Right atrium auricular region (tissue), 2 donors: ENCODE results near the gene ABL1. TPM values are rescaled to one million over a fixed set of nuclear protein-coding genes. Genes with fewer than 3 reads are reported as not detected.

ENCODE experiments used
- DNase-seq: peaks from one replicate; pipeline ENCODE4 v3.0.0-alpha.2; 2019; ENCODE audit warnings: low spot score
- H3K27ac ChIP-seq, 2 donors: fragments of 200-600 bp; sonication (generic); 1 replicate in 1 of 2; 2 replicates in 1 of 2; pipeline ENCODE4 v1.5.1; 2016 to 2019
- H3K27me3 ChIP-seq, 2 donors: fragments of 200-600 bp; sonication (generic); one replicate each; pipeline versions ENCODE4 v1.5.1 to v1.6.0; 2017 to 2019
- H3K36me3 ChIP-seq: fragments of 200-600 bp; sonication (generic); one replicate; pipeline ENCODE4 v1.5.1; 2016
- H3K4me1 ChIP-seq, 2 donors: fragments of 200-600 bp; sonication (generic); one replicate each; pipeline versions ENCODE4 v1.5.1 to v1.6.0; 2017 to 2019
- H3K4me3 ChIP-seq, 2 donors: fragments of 200-600 bp; sonication (generic); 1 replicate in 1 of 2; 2 replicates in 1 of 2; pipeline ENCODE4 v1.5.1; 2017 to 2019; ENCODE audit warnings: mild to moderate bottlenecking in 1 of 2, moderate library complexity in 1 of 2
- H3K9me3 ChIP-seq, 2 donors: fragments of 200-600 bp; sonication (generic); one replicate each; pipeline ENCODE4 v1.5.1; 2019
- total RNA-seq, 2 donors: library from RNA; depleted of rRNA; stranded (reverse); fragments of >200 nt; gene quantifications; one replicate each; pipeline ENCODE4 v1.1.0, GENCODE V29; 2016
- TF ChIP-seq, protein P1 (sequence below), 2 donors: fragments of 200-600 bp; sonication (generic); IDR thresholded peaks; one replicate each; pipeline ENCODE4 v1.5.1; 2019; ENCODE audit warnings: antibody characterized with exemption in 2 of 2

ABL1 gene
- total RNA-seq, 2 donors from 2014 or later: 26.3 to 38.9 TPM

DNA sequence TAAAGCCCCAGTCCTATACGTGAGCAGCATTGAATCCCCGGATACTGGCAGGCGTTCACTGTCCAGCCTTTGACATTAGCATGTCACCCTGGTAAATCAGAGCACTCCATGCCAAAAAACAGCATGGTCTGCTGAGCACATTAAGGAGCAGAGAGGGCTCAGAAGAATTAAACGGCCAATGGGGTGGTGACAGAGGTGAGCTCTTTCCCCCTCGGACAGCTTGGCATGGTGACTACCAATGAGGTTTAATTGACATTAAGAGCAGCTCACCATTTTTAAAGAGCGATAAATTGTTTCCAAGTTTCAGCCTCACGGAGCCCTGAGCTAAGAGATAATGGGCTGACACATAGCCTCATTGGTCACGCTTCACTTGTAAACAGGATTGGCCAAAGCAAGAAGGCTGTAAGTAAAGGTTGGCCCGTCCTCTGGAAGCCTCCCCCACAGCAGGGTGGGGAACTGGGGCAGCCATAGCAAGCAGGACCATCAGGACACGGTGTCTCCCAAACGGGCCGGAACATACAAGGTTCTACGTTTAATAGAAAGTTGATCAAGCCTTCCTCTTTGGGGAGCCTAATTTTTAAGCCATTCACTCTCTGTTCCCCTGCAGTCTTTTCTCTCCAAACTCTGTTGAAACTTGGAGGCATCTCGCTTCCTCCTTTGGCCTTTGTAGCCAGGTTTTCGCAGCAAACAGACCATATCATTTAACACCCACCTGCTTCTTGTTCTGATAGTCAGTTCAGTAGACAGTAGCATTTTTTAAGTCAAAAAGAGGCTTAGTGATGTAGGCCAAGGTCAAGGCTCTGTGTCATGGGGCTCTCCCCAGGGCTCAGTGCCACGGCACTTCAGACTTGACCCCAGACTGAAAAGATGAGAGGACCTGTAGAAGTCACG lies 35.7 kb downstream of the ABL1 start:
- Histone ChIP-seq H3K4me3 (no peak overlapping the region), H3K4me1 (peaks cover 0 to 64% of the 10 kb centered on the region in 2 donors), H3K27ac (peak overlapping the region; percentile 79 to 90), H3K27me3 (no peaks in the 10 kb centered on the region), H3K36me3 (peaks cover 38% of the 10 kb centered on the region), H3K9me3 (no peaks in the 10 kb centered on the region)
- DNase-seq: no peak
- TF ChIP-seq, protein P1, sequence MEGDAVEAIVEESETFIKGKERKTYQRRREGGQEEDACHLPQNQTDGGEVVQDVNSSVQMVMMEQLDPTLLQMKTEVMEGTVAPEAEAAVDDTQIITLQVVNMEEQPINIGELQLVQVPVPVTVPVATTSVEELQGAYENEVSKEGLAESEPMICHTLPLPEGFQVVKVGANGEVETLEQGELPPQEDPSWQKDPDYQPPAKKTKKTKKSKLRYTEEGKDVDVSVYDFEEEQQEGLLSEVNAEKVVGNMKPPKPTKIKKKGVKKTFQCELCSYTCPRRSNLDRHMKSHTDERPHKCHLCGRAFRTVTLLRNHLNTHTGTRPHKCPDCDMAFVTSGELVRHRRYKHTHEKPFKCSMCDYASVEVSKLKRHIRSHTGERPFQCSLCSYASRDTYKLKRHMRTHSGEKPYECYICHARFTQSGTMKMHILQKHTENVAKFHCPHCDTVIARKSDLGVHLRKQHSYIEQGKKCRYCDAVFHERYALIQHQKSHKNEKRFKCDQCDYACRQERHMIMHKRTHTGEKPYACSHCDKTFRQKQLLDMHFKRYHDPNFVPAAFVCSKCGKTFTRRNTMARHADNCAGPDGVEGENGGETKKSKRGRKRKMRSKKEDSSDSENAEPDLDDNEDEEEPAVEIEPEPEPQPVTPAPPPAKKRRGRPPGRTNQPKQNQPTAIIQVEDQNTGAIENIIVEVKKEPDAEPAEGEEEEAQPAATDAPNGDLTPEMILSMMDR (IDR thresholded peaks at IDR 0.05): no peak

DNA sequence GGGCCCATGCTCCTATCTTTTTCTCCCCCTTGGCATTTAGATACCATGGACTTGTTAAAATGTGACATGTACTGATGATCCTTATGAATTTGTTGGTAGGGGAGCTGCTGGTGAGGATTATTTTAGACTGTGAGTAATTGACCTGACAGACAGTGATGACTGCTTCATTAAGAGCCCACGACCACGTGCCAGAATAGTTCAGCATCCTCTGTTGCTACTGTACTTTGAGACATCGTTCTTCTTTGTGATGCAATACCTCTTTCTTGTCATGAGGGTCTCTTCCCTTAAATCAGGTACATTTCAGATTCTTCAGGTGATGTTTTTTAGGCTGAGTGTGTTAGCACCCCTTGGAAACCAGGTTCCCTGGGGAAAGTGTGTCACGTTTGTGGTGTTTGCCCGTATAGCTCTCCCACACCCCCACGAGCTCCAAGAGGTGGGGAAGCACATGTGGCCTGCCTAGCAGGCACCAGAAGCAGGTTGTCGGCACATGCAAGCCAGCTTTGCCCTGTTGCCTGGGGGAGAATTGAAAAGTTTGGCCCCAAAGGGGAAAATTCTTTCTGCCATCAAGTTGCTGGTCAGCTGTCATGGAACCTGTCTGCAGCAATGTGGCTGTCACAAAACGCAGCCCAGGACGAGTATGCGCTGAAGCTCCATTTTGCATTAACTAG lies 36.5 kb downstream of the ABL1 start:
- Histone ChIP-seq H3K9me3 (no peaks in the 10 kb centered on the region), H3K4me1 (peaks cover 0 to 64% of the 10 kb centered on the region in 2 donors), H3K27ac (peak overlapping the region; percentile 79 to 90), H3K36me3 (peaks cover 38% of the 10 kb centered on the region), H3K4me3 (no peak overlapping the region), H3K27me3 (no peaks in the 10 kb centered on the region)
- TF ChIP-seq, protein P1 (IDR thresholded peaks at IDR 0.05): no peak
- DNase-seq: no peak

DNA sequence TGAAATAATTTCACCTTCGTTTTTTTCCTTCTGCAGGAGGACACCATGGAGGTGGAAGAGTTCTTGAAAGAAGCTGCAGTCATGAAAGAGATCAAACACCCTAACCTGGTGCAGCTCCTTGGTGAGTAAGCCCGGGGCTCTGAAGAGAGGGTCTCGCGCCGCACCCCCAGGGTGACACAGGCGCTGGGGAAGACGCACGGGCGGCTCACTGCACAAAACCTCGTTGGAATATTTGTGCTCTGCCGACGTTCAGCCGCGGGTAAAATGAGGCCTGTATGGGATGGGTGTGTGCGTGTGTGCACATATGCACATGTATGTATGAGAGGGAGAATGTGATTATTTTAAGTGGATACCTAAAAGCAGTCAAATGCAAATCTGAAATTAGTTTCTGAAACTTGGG lies 37.0 kb downstream of the ABL1 start:
- no peak for DNase-seq
- Histone ChIP-seq H3K27me3 (no peaks in the 10 kb centered on the region), H3K27ac (peak overlapping the region; percentile 79 to 90), H3K4me1 (peaks cover 0 to 64% of the 10 kb centered on the region in 2 donors), H3K36me3 (peaks cover 38% of the 10 kb centered on the region), H3K4me3 (no peak overlapping the region), H3K9me3 (no peaks in the 10 kb centered on the region)
- TF ChIP-seq, protein P1 (IDR thresholded peaks at IDR 0.05): no peak

DNA sequence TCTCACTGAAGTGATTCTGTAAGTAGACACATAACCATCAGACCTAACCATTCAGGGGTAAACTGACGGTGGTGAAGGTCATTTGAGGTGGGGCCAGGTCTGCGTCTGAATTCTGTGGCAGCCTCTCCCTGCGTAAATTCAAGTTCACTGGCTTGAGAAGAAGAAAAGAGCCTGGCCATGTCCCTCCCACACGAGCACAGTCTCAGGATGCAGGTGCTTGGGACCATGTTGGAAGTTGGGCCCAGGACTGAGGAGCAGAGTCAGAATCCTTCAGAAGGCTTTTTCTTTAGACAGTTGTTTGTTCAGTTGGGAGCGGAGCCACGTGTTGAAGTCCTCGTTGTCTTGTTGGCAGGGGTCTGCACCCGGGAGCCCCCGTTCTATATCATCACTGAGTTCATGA lies 37.5 kb downstream of the ABL1 start:
- DNase-seq: no peak
- Histone ChIP-seq H3K4me1 (peaks cover 0 to 64% of the 10 kb centered on the region in 2 donors), H3K4me3 (no peak overlapping the region), H3K36me3 (peaks cover 38% of the 10 kb centered on the region), H3K27ac (peak overlapping the region; percentile 73 to 90), H3K9me3 (no peaks in the 10 kb centered on the region), H3K27me3 (no peaks in the 10 kb centered on the region)
- TF ChIP-seq, protein P1 (IDR thresholded peaks at IDR 0.05): no peak

DNA sequence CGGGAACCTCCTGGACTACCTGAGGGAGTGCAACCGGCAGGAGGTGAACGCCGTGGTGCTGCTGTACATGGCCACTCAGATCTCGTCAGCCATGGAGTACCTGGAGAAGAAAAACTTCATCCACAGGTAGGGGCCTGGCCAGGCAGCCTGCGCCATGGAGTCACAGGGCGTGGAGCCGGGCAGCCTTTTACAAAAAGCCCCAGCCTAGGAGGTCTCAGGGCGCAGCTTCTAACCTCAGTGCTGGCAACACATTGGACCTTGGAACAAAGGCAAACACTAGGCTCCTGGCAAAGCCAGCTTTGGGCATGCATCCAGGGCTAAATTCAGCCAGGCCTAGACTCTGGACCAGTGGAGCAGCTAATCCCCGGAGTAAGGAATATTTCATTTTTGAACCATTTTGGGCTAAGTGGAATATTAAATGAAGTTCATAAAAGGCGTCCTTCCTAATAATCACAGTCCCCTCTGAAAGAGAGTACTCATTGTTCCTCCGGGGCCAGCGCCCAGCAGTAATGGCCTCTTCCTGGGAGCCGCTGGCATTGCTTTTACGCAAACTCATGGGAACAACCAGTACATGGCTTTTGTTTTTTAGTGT lies 38.0 kb downstream of the ABL1 start:
- H3K4me3 ChIP-seq: no peak overlapping the region
- no peaks in the 10 kb centered on the region for H3K27me3 ChIP-seq
- no peaks in the 10 kb centered on the region for H3K9me3 ChIP-seq
- no peak for DNase-seq
- TF ChIP-seq, protein P1 (IDR thresholded peaks at IDR 0.05): no peak
- H3K4me1 ChIP-seq: peaks cover 0 to 64% of the 10 kb centered on the region in 2 donors
- peaks cover 39% of the 10 kb centered on the region for H3K36me3 ChIP-seq
- peak overlapping the region; percentile 73 to 90 for H3K27ac ChIP-seq
